ENCODE data around the gene ZNF85.
"Not testable (repeated sequence)": the region's sequence is repeated elsewhere in the genome, so short reads cannot be mapped to it uniquely, and the experiment has no call there.

The ZNF85 gene

DNA sequence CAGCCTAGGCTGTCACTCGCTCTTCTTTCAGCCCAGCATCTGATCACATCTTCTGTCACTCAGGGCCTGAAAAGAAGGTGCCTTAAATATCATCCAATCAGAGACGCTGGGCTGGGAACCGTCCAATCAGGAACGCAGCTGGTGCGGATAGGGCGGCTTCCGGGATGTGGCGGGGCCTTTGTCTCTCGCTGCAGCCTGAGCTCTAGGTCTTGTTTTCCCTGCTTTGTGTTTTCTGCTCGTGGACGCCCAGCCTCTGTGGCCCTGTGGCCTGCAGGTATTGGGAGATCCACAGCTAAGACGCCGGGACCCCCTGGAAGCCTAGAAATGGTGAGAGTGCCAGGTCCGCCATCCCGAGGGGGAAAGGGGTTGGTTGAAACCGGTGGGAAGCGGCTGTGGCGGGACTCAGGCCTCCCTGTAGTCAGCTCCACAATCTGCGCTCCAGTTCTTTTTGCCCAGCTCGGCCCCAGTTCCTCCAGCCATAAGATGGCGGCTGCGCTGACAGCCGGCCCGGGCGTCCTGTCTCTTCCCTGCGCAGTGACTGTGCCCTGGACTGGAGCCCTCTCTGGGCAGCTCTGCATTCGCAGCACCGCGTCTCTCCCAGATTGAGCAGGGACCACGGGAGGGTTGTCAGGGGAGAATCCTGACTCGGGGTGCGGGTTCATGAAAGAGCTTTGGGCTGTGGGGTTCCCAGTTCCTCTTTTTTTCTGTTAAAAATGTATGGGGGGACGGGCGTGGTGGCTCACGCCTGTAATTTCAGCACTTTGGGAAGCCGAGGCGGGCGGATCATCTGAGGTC lies at the start of gene ZNF85:
TSS of gene ZNF85 (plus strand) at position 175 of the 795 bp plus-strand sequence. CDS start at position 325, 150 bp downstream.
- peak; percentile 75 to 90 for DNase-seq

- no peak for DNase-seq
Observed at GRCh38 chr19:20879501-20879900, 43.5 kb upstream of the ZNF85 start.

GRCh38 chr19:20912973-20913372 lies 10.1 kb upstream of the ZNF85 start:
- no peak for DNase-seq

DNA sequence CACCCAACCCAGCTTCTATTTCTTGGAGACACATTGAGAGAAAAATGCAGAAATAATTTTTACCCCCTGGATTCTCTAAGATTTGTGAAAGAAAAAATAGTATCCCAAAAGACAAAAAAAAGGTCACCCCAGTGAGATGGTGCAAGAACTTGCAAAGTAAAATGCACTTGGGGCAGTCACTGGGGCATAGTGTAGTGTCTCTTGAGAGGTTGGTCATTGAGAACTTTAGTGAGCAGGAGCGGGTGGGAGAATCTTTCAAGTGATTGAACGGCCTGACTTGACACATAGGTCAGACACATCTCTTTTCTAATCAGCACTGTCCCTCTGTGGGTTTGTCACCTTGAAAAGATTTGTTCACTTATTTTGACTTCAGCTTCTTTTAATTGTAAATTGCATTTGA lies 2.4 kb downstream of the ZNF85 start:
- DNase-seq = no peak

- DNase-seq = no peak
Observed at GRCh38 chr19:20926796-20927195, 3.7 kb downstream of the ZNF85 start.

- DNase-seq = no peak
Observed at GRCh38 chr19:20928371-20928770, 5.3 kb downstream of the ZNF85 start.

DNA sequence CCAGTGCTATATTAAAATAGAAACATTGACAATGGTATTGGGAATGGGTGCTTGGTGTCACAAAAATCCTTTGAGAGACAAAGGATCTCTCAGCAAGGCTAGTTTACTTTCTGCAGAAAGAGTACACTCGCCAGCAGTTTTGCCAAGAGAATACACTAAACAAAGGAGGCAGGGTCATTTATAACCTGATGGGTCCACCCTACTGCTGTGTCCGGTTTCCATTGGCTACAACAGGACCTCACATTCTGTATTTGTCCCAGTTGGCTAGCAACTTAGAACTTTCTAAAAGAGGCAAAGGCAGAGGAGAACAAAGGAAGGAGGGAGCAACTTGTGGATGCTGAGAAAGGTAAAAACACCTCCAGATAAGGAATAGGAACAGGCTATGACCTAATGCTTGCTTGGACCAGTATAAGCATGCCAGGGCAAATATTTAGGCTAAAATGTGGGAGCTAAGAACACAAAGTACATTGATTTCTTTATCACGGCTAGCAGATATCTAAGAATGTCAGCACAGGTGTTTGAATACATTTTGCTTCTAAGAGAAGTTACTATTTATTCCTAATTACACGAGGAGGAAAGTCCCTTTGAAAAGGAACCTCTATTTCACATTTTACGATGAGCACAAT lies 13.4 kb downstream of the ZNF85 start:
- DNase-seq = not testable (repeated sequence)

- DNase-seq = not testable (repeated sequence)
Observed at GRCh38 chr19:20952561-20953095, 29.6 kb downstream of the ZNF85 start.

DNA sequence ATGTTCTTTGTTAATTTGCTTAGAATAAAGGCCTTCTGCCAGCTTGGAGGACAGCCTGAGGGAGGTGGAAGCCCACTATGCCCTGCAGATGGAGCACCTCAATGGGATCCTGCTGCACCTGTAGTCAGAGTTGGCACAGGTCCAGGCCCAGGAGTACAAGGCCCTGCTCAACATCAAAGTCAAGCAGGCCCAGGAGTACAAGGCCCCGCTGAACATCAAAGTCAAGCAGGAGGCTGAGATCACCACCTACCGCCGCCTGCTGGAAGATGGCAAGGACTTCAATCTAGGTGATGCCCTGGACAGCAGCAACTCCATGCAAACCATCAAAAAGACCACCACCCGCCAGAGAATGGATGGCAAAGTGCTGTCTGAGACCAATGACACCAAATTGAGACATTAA lies 41.7 kb downstream of the ZNF85 start:
- no peak for DNase-seq

GRCh38 chr19:20968092-20968491 lies 45.0 kb downstream of the ZNF85 start:
- no peak for DNase-seq

GRCh38 chr19:20969498-20969897 lies 46.4 kb downstream of the ZNF85 start:
- no peak for DNase-seq

- no peak for DNase-seq
Observed at GRCh38 chr19:20969898-20970297, 46.8 kb downstream of the ZNF85 start.

DNA sequence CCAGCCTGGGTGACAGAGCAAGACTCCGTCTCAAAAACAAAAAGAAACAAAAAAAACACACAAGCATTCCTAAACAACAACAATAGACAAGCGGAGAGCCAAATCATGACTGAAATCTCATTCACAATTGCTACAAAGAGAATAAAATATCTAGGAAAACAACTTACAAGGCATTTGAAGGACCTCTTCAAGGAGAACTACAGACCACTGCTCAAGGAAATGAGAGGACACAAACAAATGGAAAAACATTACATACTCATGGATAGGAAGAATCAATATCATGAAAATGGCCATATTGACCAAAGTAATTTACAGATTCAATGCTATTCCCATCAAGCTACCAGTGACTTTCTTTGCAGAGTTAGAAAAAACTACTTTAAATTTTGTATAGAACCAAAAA lies 69.7 kb downstream of the ZNF85 start:
- DNase-seq = not testable (repeated sequence)

DNA sequence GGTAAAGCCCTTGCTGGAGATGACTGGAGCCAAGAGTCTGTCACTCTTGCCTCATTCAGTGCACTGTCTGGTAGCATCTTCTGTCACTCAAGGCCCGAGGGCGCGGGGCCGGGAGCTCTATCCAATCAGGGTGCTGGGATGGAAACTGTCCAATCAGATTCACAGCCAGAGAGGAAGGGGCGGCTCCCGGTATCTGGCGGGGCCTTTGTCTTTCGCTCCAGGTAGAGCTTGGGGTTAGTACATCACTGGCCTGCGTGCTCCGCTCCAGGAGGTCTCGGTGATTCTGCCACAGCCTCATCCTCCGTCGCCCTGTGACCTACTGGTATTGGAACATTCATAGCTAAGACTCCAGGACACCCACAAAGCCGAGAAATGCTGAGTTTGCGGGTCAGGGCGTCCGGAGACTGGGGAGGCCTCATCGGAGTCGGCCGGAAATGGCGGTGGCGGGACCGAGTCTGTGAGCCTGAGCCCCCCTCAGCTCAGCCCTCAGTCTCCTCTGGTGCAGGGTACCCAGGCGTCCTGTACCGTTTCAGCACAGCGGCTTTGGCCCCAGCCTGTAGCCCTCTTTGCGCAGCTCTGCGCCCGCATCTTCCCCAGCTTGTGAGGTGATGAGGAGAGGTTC lies 76.8 kb downstream of the ZNF85 start:
- peak; percentile 95 for DNase-seq

Measured in NCI-H524 (cell line).